ENCODE data around the gene DTX2. TPM values are rescaled to one million over a fixed set of nuclear protein-coding genes. Genes with fewer than 3 reads are reported as not detected.
A peak's percentile ranks its signal among the peaks of the same experiment; 100 is the strongest.
"Not testable (repeated sequence)": the region's sequence is repeated elsewhere in the genome, so short reads cannot be mapped to it uniquely, and the experiment has no call there.

Gene DTX2
- total RNA-seq, 1 donor from 2014 or later = 45.8 TPM

GRCh38 chr7:76505168-76506080 lies 43.9 kb downstream of the DTX2 start:
- Mint-ChIP-seq H3K27me3 (no peaks in the 10 kb centered on the region), H3K4me1 (no peaks in the 10 kb centered on the region), H3K27ac (no peak overlapping the region), H3K9me3 (no peaks in the 10 kb centered on the region), H3K4me3 (no peak overlapping the region), H3K36me3 (ENCODE audit: low read depth) (peaks cover 41% of the 10 kb centered on the region)
- POLR2A ChIA-PET = no interaction called here
- intact Hi-C loops (cut with micrococcal nuclease) = loop anchor here (10.0 kb wide), 1 partner anchor 489 kb away; no protein-coding TSS in a partner anchor
- ATAC-seq (ENCODE audit: low read depth) = no peak
- CTCF ChIA-PET = no interaction called here
- no peak for DNase-seq
- TF ChIP-seq CTCF (IDR thresholded peaks at IDR 0.05) = no peak

- DNase-seq (no peak), ATAC-seq (ENCODE audit: low read depth) (no peak)
Measured at GRCh38 chr7:76506081-76506440, 44.6 kb downstream of the DTX2 start.

GRCh38 chr7:76506643-76507042 lies 45.1 kb downstream of the DTX2 start:
- peaks cover 32% of the 10 kb centered on the region for H3K36me3 Mint-ChIP-seq (ENCODE audit: low read depth)
- H3K4me1 Mint-ChIP-seq; H3K27ac Mint-ChIP-seq; CTCF ChIA-PET; H3K27me3 Mint-ChIP-seq; H3K9me3 Mint-ChIP-seq; POLR2A ChIA-PET; DNase-seq; ATAC-seq (ENCODE audit: low read depth); H3K4me3 Mint-ChIP-seq: not testable (repeated sequence)
- intact Hi-C loops (cut with micrococcal nuclease) = loop anchor here (10.0 kb wide), 1 partner anchor 488 kb away; no protein-coding TSS in a partner anchor

More at GRCh38 chr7:76506081-76506440, 44.6 kb downstream of the DTX2 start:
- Mint-ChIP-seq H3K4me1 (no peaks in the 10 kb centered on the region), H3K36me3 (ENCODE audit: low read depth) (peaks cover 38% of the 10 kb centered on the region), H3K9me3 (no peaks in the 10 kb centered on the region), H3K27ac (no peak overlapping the region), H3K27me3 (no peaks in the 10 kb centered on the region), H3K4me3 (no peak overlapping the region)
- ChIA-PET CTCF (no interaction called here), POLR2A (no interaction called here)
- intact Hi-C loops (cut with micrococcal nuclease) = loop anchor here (10.0 kb wide), 1 partner anchor 489 kb away; no protein-coding TSS in a partner anchor
- TF ChIP-seq CTCF (IDR thresholded peaks at IDR 0.05) = no peak

GRCh38 chr7:76507723-76508406 lies 46.4 kb downstream of the DTX2 start:
- Mint-ChIP-seq H3K27ac (no peak overlapping the region), H3K4me1 (no peaks in the 10 kb centered on the region), H3K4me3 (no peak overlapping the region), H3K9me3 (no peaks in the 10 kb centered on the region), H3K27me3 (no peaks in the 10 kb centered on the region), H3K36me3 (ENCODE audit: low read depth) (peaks cover 24% of the 10 kb centered on the region)
- CTCF ChIA-PET = no interaction called here
- ATAC-seq (ENCODE audit: low read depth) = no peak
- POLR2A ChIA-PET = no interaction called here
- intact Hi-C loops (cut with micrococcal nuclease) = loop anchor here (10.0 kb wide), 1 partner anchor 487 kb away; no protein-coding TSS in a partner anchor
- TF ChIP-seq CTCF (IDR thresholded peaks at IDR 0.05) = no peak
- DNase-seq = no peak

- TF ChIP-seq CTCF (IDR thresholded peaks at IDR 0.05) = no peak
- no peak for DNase-seq
- peak; percentile 18 for ATAC-seq (ENCODE audit: low read depth)
- intact Hi-C loops (cut with micrococcal nuclease) = loop anchor here (10.0 kb wide), 1 partner anchor 485 kb away; no protein-coding TSS in a partner anchor
- ChIA-PET CTCF (no interaction called here), POLR2A (no interaction called here)
- Mint-ChIP-seq H3K27me3 (no peaks in the 10 kb centered on the region), H3K4me3 (no peak within 1 kb of the TSS), H3K36me3 (ENCODE audit: low read depth) (peaks cover 14% of the 10 kb centered on the region), H3K27ac (no peak within 1 kb of the TSS), H3K9me3 (no peaks in the 10 kb centered on the region), H3K4me1 (no peaks in the 10 kb centered on the region)
Measured at GRCh38 chr7:76509931-76510877, 48.7 kb downstream of the DTX2 start, which contains the start of gene UPK3B. Gene UPK3B, plus strand, starts transcription at chr7:76510552. Its CDS starts 101 bp downstream, at chr7:76510653.

GRCh38 chr7:76511200-76511910 lies 49.8 kb downstream of the DTX2 start:
- H3K36me3 Mint-ChIP-seq (ENCODE audit: low read depth); ATAC-seq (ENCODE audit: low read depth); H3K4me3 Mint-ChIP-seq; DNase-seq; POLR2A ChIA-PET; H3K27ac Mint-ChIP-seq; H3K27me3 Mint-ChIP-seq; intact Hi-C loops (cut with micrococcal nuclease); H3K4me1 Mint-ChIP-seq; H3K9me3 Mint-ChIP-seq; CTCF ChIA-PET: not testable (repeated sequence)

All from activated B cell treated with CpG ODN at 0.5 μM for 24 hours (primary cell).